SHP77 (cell line): ENCODE data around the gene RINL.

Experiments used
- DNase-seq, 2 experiments: peaks; one replicate each; lab custom pipeline; 2025; lab: John Stamatoyannopoulos, UW

Gene RINL

GRCh38 chr19:38877781-38878574, at the start of gene RINL:
RINL (minus strand) TSS chr19:38878275; CDS start chr19:38876742, 1,533 bp downstream.
- DNase-seq = peak; percentile 99

GRCh38 chr19:38924388-38924787, 46.3 kb upstream of the RINL start:
- no peak for DNase-seq

DNA sequence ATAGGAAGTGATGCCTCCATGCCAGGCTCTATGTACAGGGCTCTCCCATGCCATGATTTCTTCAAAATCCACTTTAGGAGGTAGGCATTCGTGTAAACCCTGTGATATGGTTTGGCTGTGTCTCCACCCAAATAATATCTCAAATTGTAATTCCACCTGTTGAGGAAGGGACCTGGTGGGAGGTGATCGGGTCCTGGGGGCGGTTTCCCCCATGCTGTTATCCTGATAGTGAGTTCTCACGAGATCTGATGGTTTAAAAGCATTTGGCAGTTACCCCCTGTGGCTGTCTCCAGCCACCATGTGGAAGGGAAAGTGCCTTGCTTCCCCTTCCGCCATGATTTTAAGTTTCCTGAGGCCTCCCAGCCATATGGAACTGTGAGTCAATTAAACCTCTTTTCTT, 44.4 kb upstream of the RINL start:
- DNase-seq = no peak

DNA sequence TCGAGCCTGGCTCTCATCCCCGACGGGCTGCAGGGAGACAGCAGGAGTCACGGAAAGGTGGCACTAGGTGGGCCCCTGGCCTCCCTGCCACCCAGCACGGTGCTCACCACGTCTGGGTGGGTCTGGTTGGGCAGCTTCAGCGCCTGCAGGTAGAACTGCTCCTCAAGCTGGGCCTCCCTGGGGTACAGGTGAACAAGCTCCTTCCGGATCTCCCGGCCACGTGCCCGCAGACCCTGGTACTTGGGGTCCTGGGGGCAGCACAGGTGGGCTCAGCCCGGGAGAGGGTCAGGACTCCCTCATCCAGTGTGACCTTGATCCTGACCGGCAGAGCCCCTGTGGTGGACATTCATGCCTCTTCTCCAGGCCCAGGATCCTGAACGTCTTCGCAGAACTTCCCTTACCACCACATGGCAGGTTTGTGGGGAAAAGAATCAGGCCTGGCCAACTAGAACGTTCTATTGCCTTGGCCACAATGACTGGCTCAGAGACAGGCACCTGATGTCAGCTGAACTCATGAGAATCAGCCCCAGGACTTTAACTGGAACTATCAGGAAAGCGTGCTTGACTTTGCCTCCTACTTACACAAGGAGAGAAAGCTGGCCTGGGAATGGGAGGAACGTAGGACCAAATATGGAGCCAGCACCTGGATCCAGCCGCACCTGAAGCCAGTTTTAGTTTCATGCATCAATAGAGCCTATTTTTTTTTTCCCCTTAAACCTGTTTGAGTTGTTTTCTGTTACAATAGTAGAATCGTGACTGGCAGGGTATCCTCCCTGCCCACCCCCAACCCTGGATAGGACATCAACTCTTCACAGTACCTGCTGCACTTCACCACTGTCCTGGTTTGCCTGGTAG, 43.6 kb upstream of the RINL start:
- no peak for DNase-seq

DNA sequence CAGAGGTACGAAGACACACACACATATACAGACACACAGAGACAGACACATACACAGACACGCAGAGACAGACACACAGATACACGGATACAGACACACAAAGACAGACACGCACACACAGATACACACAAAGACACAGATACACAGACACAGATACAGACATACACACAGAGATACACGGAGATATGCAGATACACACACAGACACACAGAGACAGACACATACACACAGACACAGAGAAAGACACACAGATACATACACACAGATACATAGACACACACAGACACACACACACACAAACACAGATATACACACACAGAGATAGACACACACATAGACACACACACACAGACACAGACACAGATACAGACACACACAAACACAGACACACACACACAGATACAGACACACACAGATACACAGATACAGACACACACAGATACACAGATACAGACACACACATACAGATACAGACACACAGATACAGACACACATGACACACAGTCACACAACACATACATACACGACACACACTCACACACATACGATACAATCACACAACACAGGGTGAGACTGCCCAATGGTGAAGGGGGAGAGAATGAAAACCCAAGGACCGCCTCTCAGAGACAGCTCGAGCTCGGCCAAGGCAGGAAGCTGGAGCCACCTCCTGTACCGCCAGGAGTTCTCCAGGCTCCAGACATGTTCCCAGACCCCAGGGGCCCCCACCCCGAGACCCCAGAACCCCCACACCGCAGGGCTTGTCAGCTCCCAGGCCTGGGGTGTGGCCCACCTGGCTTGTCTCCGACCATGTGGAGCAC, 42.7 kb upstream of the RINL start:
- no peak for DNase-seq

DNA sequence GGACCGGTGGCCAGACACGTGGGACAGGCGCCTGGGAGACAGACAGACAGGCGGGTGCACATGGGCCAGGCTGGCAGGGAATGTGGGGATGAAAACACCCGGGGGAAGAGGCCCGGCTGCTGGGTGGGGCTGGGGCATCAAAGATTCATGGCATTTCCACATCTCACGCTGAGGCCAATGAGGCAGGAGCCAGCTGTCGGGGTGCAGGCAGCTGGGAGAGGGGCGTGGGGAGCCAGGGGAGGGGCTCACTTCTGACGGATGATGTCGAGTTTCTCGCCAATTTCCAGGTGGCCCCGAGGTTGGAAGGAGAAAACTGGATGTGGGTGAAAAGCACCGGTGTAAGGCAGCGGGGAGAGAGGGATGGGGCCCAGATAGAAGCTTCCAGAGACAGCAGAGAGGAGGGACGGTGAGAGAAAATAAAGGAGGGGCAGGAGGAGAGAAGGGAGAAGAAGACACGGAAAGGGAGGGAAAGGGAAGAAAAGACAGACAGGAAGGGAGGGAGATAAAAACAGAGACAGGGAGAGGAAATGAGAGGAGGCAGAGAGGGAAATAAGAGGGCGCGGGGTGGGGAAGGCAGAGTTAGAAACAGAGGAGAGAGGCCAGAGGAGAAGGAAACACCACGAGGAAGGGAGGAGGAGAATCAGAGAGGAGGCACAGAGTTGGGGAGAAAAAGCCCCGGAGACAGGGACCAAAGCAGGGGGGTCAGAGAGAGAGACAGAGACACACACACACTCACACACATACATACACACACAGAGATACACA, 41.9 kb upstream of the RINL start:
- DNase-seq = no peak

GRCh38 chr19:38918526-38918925, 40.5 kb upstream of the RINL start:
- no peak for DNase-seq

DNA sequence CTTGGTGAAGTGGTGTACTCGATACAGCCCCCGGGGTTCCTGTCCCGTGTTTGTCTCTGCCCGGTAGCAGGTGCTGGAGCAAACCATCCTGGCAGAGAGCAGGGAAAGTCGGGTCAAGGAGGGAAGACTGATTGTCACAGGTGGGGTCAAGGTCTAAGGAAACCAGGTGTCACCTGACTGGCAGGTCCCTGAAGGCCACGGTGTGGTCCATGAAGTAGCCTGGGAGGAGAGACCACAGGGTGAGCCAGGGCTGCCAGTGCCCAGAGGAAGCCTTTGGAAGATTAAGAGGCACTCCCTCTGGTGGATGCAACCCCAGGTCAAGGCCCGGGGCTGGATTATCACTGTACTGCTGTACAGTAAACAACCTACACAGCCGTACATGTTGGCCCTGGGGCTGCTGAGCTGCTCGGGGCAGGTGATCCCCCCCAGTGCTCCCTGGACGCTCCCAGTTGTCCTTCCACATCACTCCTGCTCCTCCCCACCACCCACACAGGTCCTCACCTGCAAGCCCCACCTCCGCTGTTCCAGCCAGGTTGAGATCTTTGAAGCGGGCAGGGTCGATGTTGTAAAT, 39.9 kb upstream of the RINL start:
- peak; percentile 78 to 79 for DNase-seq

DNA sequence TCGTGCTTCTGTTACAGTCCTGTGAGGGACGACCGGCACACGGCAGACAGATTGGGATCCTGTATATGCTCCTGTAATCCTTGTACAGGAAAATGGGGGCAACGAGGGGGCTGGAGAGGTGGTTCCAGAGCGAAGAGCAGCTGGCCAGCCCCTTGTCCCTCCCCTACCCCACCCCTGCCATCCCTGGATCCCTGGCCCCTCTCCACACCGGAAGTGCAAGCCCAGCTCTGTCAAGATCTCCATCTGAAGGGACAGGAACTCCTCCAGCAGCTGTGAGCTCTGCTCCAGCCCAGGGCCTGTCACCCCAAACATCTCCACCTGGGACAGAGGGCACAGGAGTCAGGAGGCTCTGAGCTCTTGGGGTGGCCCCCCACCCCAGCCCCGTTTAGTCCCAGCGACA, 39.4 kb upstream of the RINL start:
- peak; percentile 58 to 73 for DNase-seq

- DNase-seq = no peak
Measured at GRCh38 chr19:38915329-38916321, 37.5 kb upstream of the RINL start.

DNA sequence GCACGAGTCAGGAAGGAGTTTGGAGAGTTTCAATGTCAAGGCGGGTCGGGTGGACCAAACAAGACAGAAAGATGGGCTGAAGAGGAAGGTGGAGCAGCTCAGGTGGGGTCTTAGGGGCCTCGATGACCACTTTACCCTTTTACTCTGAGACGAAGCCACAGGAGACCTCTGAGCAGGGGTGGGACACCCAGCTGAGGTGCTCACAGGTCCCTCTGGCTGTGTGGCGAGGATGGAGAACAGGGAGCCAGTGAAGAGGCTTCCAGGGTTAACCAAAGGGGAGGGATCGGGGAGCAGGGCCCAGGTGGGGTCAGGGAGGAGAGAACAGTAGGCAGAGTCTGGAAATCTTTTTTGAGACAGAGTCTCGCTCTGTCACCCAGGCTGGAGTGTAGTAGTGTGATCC, 35.9 kb upstream of the RINL start:
- DNase-seq = no peak

GRCh38 chr19:38912600-38913514, 34.8 kb upstream of the RINL start:
- DNase-seq = no peak

GRCh38 chr19:38911388-38912001, 33.4 kb upstream of the RINL start:
- DNase-seq = no peak

DNA sequence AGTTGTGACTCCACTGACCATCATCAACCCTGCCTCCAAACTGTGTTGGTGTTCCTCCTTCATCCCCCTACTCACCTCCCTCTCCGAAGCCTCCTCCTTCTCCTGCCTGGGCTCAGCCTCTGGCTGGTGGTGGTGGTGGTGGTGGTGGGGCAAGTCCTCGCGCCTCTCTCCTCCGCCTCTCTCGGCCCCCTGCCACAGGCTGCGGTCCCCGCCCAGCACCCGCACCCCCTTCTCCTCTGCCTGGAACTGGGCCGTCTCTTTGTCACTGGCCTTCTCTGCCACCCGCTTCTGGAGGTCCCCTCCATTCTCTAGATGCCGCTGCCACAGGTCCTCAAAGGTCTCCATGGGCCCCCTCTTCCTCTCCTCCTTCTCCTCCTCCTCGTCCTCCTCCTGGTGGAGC, 32.4 kb upstream of the RINL start:
- DNase-seq = no peak

- DNase-seq = no peak
Measured at GRCh38 chr19:38908911-38909310, 30.8 kb upstream of the RINL start.

DNA sequence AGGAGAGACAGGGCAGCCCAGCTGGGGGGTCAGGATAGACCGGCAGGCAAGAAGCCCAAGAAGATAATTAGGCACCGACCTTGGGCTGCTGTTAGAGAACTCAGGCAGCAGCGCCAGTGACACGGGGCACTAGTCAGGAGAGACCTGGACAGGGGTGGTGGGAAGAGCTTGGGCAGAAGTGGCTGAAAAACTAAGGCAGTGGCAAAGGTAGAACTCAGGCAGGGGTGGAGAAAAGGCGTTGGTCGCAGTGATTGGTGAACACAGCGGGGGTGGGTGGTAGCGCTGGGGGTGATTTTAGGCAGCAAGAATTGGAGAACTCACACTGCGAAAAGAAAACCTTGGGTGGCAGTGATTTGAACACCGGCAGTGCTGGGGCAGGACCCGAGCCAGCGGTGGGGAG, 29.6 kb upstream of the RINL start:
- DNase-seq = no peak

DNA sequence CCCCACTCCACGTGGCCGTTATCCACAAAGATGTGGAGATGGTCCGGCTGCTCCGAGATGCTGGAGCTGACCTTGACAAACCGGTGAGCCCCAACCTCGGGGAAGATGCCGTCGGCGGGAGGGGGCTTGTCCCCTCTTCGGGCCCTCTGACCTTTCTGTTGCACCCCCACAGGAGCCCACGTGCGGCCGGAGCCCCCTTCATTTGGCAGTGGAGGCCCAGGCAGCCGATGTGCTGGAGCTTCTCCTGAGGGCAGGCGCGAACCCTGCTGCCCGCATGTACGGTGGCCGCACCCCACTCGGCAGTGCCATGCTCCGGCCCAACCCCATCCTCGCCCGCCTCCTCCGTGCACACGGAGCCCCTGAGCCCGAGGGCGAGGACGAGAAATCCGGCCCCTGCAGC, 29.2 kb upstream of the RINL start:
- no peak for DNase-seq

GRCh38 chr19:38905620-38906019, 27.5 kb upstream of the RINL start:
- DNase-seq = no peak
